ENCODE measurements around the gene PRUNE1.

GRCh38 chr1:150981177-150981804, 27.0 kb upstream of the PRUNE1 start:
- no peak for TF ChIP-seq POLR2A (IDR thresholded peaks at IDR 0.05)
- TF ChIP-seq CTCF (IDR thresholded peaks at IDR 0.05 in 4 of 5, conservative IDR thresholded peaks at IDR 0.05 in 1 of 5): no peak

Data from gastrocnemius medialis (tissue), 4 donors.